Adrenal gland (tissue), 5 donors: Measurements from ENCODE around the gene SMYD2.

Experiments used
- CTCF ChIP-seq, 6 experiments: fragments of 450-650 bp in 4 of 6; fragments of 200-600 bp in 2 of 6; sonication (generic) in 1 of 6; IDR thresholded peaks; 1 replicate in 5 of 6; 2 replicates in 1 of 6; pipeline versions ENCODE4 v1.5.1 to v1.8.0; 2016 to 2021; ENCODE audit warnings: antibody characterized with exemption in 6 of 6, mild to moderate bottlenecking in 2 of 6, moderate library complexity in 1 of 6
- POLR2A ChIP-seq, 2 donors: fragments of 450-650 bp; IDR thresholded peaks; one replicate each; pipeline ENCODE4 v1.6.1; 2017; ENCODE audit warnings: antibody characterized with exemption in 2 of 2, mild to moderate bottlenecking in 2 of 2, moderate library complexity in 1 of 2
- donor health status: DM: no; HTN: no; CAD: no.

- no peak for TF ChIP-seq CTCF (IDR thresholded peaks at IDR 0.05)
- TF ChIP-seq POLR2A (IDR thresholded peaks at IDR 0.05): no peak
These were observed 16.1 kb downstream of the SMYD2 start for GRCh38 chr1:214296860-214297745.
